Heart left ventricle (tissue), 16 donors: ENCODE measurements around the gene CDA. TPM values are rescaled to one million over a fixed set of nuclear protein-coding genes. Genes with fewer than 3 reads are reported as not detected.

ENCODE experiments used
- ATAC-seq, 4 donors: fragments of 200-7000 bp; cut with Tn5 transposase; one replicate each; pipeline ENCODE4 v1.9.1; 2020 to 2022; ENCODE audit warnings: moderate library complexity in 4 of 4, mild to moderate bottlenecking in 3 of 4, moderate number of reproducible peaks in 1 of 4
- DNase-seq, 5 donors: peaks; one replicate each; pipeline ENCODE4 v3.0.0-alpha.2; 2020
- H3K27ac ChIP-seq, 12 donors: fragments of 200-600 bp; sonication (generic) in 4 of 12; one replicate each; pipeline versions ENCODE4 v1.5.0 to v1.8.0; 2016 to 2022; ENCODE audit warnings: mild to moderate bottlenecking in 2 of 12
- H3K27me3 ChIP-seq, 9 donors: fragments of 200-600 bp; sonication (generic) in 2 of 9; one replicate each; pipeline versions ENCODE4 v1.5.1 to v1.8.0; 2016 to 2022; ENCODE audit warnings: mild to moderate bottlenecking in 3 of 9
- H3K36me3 ChIP-seq, 9 donors: fragments of 200-600 bp; sonication (generic) in 2 of 9; one replicate each; pipeline versions ENCODE4 v1.5.0 to v1.8.0; 2018 to 2022; ENCODE audit warnings: mild to moderate bottlenecking in 2 of 9
- H3K4me1 ChIP-seq, 12 donors: fragments of 200-600 bp; sonication (generic) in 4 of 12; one replicate each; pipeline versions ENCODE4 v1.5.0 to v1.8.0; 2016 to 2022; ENCODE audit warnings: mild to moderate bottlenecking in 3 of 12
- H3K4me3 ChIP-seq, 12 donors: fragments of 200-600 bp; sonication (generic) in 4 of 12; one replicate each; pipeline versions ENCODE4 v1.5.0 to v1.8.0; 2017 to 2022; ENCODE audit warnings: mild to moderate bottlenecking in 9 of 12, moderate library complexity in 4 of 12
- H3K9me3 ChIP-seq, 12 donors: fragments of 200-600 bp; sonication (generic) in 4 of 12; one replicate each; pipeline versions ENCODE4 v1.5.0 to v1.8.0; 2016 to 2022; ENCODE audit warnings: mild to moderate bottlenecking in 1 of 12
- POLR2A ChIP-seq, 2 donors: fragments of 450-650 bp; IDR thresholded peaks; one replicate each; pipeline ENCODE4 v1.6.1; 2017; ENCODE audit warnings: antibody characterized with exemption in 2 of 2, mild to moderate bottlenecking in 2 of 2, moderate library complexity in 2 of 2
- WGBS, 4 donors: extraction: QIAGEN DNeasy Blood & Tissue Kit in 2 of 4; methylation state at CpG; one replicate each; pipeline versions ENCODE4 v1.1.5 to v1.1.7; 2013 to 2018; 5-methylcytosine and 5-hydroxymethylcytosine counted together
- intact Hi-C, 10 donors: fragments of 100-400 bp; cut with DNase I; formaldehyde crosslinking; loops; one replicate each; pipeline versions ENCODE4 v1.11.1 to v1.14.2; 2022
- long read RNA-seq, 3 donors: library from polyadenylated mRNA; unstranded; transcript quantifications; one replicate each; pipeline ENCODE4 v2.0.0, GENCODE V29; 2020 to 2021
- polyA plus RNA-seq, 2 donors: library from polyadenylated mRNA; stranded (reverse); fragments of 200-250 nt; gene quantifications; one replicate each; pipeline ENCODE4 v1.2.3, GENCODE V29; 2013
- total RNA-seq, 9 donors: library from RNA; depleted of rRNA in 2 of 9; stranded (reverse); fragments of >200 nt in 2 of 9; fragmentation: NEBNext Ultra II Directional in 3 of 9; extraction: Animal tissue kit (Norgen Biotek cat#: 25700) in 3 of 9; gene quantifications; one replicate each; pipeline versions ENCODE4 v1.1.0 to v1.2.4, GENCODE V29; 2016 to 2023
- TF ChIP-seq, protein P1 (sequence below), 12 donors: fragments of 200-600 bp; sonication (generic) in 4 of 12; IDR thresholded peaks; one replicate each; pipeline versions ENCODE4 v1.5.0 to v1.8.0; 2018 to 2022; ENCODE audit warnings: antibody characterized with exemption in 12 of 12, mild to moderate bottlenecking in 5 of 12
- donor health status: ischemic (EF 13 %, LVEDD 7.1; RV severe dilation, severe dysfunction).
- donor health status: healthy with polysubstance abuse.
- donor health status: DM: no; HTN: yes; CAD: no.
- donor health status: DM: no; HTN: no; CAD: no.
- donor health status: ischemic (EF 25% LVEDD 6.9; RV normal size, moderate dysfunction).
- donor health status: ischemic (EF 25% LVEDD 5.7; RV mildly dilated, moderate dysfunction).
- donor health status: healthy.
- donor health status: DM: yes; HTN: yes; CAD: no.
- donor health status: ischemic (EF 35%, LVEDD 5.7; RV mildly dilated, moderate dysfunction).
- donor health status: nonischemic (EF 11% LVEDD 7.7; RV severe dilation, severe dysfunction).
- donor health status: DM: yes; HTN: yes; CAD: no.
- donor health status: PGD.
- donor health status: ischemic (EF 29% LVEDD 5.4; RV normal size, mild dysfunction).
- donor health status: nonischemic (EF 23%, LVEDD 6.1; RV moderate dilation, normal function).

CDA gene
- total RNA-seq: 1 to 10 TPM in 7 of 9 donors, under 1 TPM in 2; 0.63 to 7.6 (median 2.8) TPM
- 1 to 10 TPM; 2.9 to 5.1 TPM for polyA plus RNA-seq
- long read RNA-seq, donor 1, partial matches to known transcripts: 0 of 2 reads
- long read RNA-seq, donor 1, other reads (novel, unspliced or antisense): 1 of 2 reads
- long read RNA-seq, donor 2, partial matches to known transcripts: 0 of 2 reads
- long read RNA-seq, donor 2, other reads (novel, unspliced or antisense): 0 of 2 reads
- long read RNA-seq, donor 3, partial matches to known transcripts: 0 of 1 reads
- long read RNA-seq, donor 3, other reads (novel, unspliced or antisense): 0 of 1 reads

DNA sequence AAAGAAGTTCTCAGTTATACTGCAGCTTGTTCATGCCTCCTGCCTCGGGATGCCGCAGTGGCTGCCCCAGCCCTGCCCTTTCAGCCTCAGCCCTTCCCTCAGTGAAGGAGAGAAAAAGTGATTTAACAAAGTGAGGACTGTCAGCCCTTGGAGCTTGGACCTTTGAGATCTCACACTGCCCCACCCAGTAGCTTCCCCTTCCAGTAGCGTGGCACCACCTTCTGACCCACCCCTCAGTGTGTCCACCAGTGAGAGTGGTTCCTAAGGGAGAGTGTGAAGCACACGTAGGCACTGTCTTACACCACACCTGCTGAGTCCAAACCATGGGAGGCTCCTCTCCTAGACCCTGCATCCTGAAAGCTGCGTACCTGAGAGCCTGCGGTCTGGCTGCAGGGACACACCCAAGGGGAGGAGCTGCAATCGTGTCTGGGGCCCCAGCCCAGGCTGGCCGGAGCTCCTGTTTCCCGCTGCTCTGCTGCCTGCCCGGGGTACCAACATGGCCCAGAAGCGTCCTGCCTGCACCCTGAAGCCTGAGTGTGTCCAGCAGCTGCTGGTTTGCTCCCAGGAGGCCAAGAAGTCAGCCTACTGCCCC, at the start of gene CDA:
Gene CDA (plus strand): TSS at position 464 of the 592 bp plus-strand sequence. CDS start 33 bp downstream, at position 497.
- Histone ChIP-seq H3K36me3 (no peaks in the 10 kb centered on the region), H3K27ac (peak within 1 kb of the TSS; percentile 12 to 84 (median 63)), H3K9me3 (no peaks in the 10 kb centered on the region), H3K4me1 (peaks cover 0 to 27% (median 10%) of the 10 kb centered on the region in 12 donors), H3K4me3 (peak within 1 kb of the TSS in 10 of 12 donors; percentile 8 to 57 (median 39)), H3K27me3 (peaks cover 0 to 41% (median 14%) of the 10 kb centered on the region in 9 donors)
- TF ChIP-seq, protein P1, sequence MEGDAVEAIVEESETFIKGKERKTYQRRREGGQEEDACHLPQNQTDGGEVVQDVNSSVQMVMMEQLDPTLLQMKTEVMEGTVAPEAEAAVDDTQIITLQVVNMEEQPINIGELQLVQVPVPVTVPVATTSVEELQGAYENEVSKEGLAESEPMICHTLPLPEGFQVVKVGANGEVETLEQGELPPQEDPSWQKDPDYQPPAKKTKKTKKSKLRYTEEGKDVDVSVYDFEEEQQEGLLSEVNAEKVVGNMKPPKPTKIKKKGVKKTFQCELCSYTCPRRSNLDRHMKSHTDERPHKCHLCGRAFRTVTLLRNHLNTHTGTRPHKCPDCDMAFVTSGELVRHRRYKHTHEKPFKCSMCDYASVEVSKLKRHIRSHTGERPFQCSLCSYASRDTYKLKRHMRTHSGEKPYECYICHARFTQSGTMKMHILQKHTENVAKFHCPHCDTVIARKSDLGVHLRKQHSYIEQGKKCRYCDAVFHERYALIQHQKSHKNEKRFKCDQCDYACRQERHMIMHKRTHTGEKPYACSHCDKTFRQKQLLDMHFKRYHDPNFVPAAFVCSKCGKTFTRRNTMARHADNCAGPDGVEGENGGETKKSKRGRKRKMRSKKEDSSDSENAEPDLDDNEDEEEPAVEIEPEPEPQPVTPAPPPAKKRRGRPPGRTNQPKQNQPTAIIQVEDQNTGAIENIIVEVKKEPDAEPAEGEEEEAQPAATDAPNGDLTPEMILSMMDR (IDR thresholded peaks at IDR 0.05): no peak
- TF ChIP-seq POLR2A (IDR thresholded peaks at IDR 0.05): peak in 1 of 2 donors; percentile 6
- DNase-seq (peak in 4 of 5 donors; percentile 28 to 62 (median 39)), ATAC-seq (peak; percentile 18 to 53 (median 40))
- intact Hi-C loops: loop anchor here in 1 of 10 donors (5.0 kb wide), 1 partner anchor 44 kb away; the partner anchor contains the start of gene PINK1
- 21 to 34% (median 27%) methylated on average over 10 to 11 of the region's 11 CpGs for WGBS, 4 donors

DNA sequence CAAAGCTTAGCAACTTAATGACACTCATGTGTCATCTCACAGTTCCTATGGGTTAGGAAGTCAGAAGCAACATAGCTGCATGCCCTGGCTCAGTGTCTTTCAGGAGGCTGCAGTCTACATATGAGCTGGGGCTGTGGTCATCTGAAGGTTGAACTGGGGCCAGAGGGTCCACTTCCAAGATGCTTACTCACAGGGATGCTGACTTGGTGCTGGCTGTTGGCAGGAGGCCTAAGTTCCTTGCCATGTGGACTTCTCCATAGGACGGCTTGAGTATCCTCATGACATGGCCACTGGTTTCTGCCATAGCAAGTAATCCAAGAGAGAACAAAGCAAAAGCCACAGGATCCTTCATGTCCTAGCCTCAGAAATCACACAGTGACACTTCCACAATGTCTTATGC, 48.6 kb upstream of the CDA start:
- TF ChIP-seq, protein P1 (IDR thresholded peaks at IDR 0.05): no peak
- no peak for TF ChIP-seq POLR2A (IDR thresholded peaks at IDR 0.05)
- ATAC-seq: no peak
- WGBS, 4 donors: 76 to 89% (median 81%) methylated on average over 1 of the region's 1 CpG

DNA sequence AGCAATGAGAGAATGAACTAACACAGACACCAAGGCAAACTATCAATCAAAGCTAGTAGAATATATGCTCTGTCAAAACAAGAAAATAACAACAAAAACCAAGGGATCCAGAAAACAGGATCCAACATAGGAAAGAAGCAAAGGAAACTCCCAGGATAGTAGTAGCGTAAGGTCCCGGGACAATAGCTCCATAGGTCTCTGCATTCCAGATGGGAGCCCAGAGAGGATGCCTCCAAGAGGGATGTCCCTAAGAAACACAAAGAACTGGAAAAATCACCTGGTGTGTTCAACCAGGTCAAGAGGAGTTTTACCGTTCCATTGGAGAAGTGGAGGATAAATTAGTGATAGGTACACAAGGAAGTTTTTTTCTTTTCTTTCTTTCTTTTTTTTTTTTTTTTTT, 42.3 kb upstream of the CDA start:
- H3K27ac ChIP-seq: no peak overlapping the region

More for the DNA sequence above, 48.6 kb upstream of the CDA start:
- intact Hi-C loops: no loop called here
- no peak overlapping the region for H3K4me3 ChIP-seq
- peaks cover 0 to 15% (median 0%) of the 10 kb centered on the region in 9 donors for H3K27me3 ChIP-seq
- DNase-seq: no peak
- H3K27ac ChIP-seq: no peak overlapping the region
- H3K9me3 ChIP-seq: no peaks in the 10 kb centered on the region
- no peaks in the 10 kb centered on the region for H3K36me3 ChIP-seq
- no peaks in the 10 kb centered on the region for H3K4me1 ChIP-seq

More for the DNA sequence above, 42.3 kb upstream of the CDA start:
- Histone ChIP-seq H3K27me3 (peaks cover 0 to 16% (median 2%) of the 10 kb centered on the region in 9 donors), H3K4me1 (peaks cover 0 to 10% (median 0%) of the 10 kb centered on the region in 12 donors), H3K4me3 (no peak overlapping the region), H3K9me3 (no peaks in the 10 kb centered on the region), H3K36me3 (no peaks in the 10 kb centered on the region)
- intact Hi-C loops: no loop called here
- DNase-seq (no peak), ATAC-seq (no peak)
- WGBS, 4 donors: 72 to 88% (median 82%) methylated on average over 3 of the region's 3 CpGs
- TF ChIP-seq POLR2A (IDR thresholded peaks at IDR 0.05): no peak
- TF ChIP-seq, protein P1 (IDR thresholded peaks at IDR 0.05): no peak
